ENCODE results near the gene TMPRSS7. TPM values are rescaled to one million over a fixed set of nuclear protein-coding genes. Genes with fewer than 3 reads are reported as not detected.

Gene TMPRSS7
- total RNA-seq, 1 donor from 2014 or later = not detected

DNA sequence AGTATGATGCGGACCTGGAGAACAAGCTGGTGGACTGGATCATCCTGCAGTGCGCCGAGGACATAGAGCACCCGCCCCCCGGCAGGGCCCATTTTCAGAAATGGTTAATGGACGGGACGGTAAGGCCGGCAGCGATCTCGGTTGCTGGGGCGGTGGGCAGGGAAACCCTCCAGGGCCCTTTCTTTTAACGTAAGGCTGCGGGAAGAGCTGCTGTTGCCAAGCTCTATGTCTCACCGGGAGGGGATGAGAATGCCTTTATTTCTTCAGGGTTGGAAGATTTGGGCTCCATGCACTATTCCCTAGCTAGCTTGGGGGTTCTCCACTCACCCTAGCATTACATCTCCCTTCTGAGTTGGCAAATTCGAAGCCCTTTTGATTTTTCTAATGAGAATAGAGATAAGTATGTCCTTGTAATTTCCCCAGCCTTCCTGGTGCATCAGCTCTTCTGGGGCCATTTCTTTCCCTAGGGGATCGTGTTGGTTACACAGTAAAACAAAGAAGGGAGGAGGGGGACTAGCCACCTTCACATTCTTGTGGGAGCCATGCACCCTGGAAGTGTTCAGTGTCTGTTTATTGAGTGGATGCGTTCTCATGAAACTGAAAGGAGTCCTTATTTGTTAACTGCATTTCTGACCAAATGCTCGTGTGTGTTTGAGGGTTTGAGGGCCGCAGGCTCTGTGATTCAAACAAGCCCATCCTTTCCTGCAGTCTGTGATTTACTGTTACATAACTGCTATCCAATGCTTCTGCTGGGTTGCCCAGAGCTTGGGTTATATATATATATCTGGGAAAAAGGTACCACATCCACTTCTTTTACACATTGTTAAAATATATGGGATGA is 34.8 kb upstream of the TMPRSS7 start:
- TF ChIP-seq, protein P1, sequence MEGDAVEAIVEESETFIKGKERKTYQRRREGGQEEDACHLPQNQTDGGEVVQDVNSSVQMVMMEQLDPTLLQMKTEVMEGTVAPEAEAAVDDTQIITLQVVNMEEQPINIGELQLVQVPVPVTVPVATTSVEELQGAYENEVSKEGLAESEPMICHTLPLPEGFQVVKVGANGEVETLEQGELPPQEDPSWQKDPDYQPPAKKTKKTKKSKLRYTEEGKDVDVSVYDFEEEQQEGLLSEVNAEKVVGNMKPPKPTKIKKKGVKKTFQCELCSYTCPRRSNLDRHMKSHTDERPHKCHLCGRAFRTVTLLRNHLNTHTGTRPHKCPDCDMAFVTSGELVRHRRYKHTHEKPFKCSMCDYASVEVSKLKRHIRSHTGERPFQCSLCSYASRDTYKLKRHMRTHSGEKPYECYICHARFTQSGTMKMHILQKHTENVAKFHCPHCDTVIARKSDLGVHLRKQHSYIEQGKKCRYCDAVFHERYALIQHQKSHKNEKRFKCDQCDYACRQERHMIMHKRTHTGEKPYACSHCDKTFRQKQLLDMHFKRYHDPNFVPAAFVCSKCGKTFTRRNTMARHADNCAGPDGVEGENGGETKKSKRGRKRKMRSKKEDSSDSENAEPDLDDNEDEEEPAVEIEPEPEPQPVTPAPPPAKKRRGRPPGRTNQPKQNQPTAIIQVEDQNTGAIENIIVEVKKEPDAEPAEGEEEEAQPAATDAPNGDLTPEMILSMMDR (conservative IDR thresholded peaks at IDR 0.05) = no peak
- no peaks in the 10 kb centered on the region for H3K27me3 Mint-ChIP-seq (ENCODE audit: low read depth)
- peaks cover 68% of the 10 kb centered on the region for H3K4me1 Mint-ChIP-seq
- H3K9me3 Mint-ChIP-seq = no peaks in the 10 kb centered on the region
- DNase-seq (ENCODE audit: low read depth, low spot score) = no peak
- peaks cover 24% of the 10 kb centered on the region for H3K36me3 Mint-ChIP-seq (ENCODE audit: low read depth)
- H3K27ac Mint-ChIP-seq (ENCODE audit: unreplicated experiment) = peak overlapping the region; percentile 96
- H3K4me3 Mint-ChIP-seq = peak overlapping the region; percentile 99

DNA sequence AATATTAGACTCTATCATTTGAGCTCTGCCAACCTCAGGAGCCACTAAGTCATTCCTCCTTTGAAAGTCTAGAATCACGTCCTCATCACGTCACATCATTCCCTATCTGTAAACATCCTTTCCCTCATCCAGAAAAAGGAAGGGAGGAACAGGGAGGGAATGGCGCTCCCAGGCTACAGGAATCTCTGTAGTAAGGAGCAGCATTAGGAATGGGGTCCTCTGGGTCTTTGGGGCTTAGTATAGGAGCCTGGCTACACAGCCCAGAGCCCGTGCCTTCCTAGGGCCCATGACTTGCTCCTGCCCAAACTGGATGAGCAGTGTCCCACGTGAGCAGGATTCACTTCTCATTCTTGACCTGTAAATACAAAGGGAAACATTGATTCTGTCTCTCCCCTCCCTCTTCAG is 34.2 kb upstream of the TMPRSS7 start:
- no peak for DNase-seq (ENCODE audit: low read depth, low spot score)
- Mint-ChIP-seq H3K4me3 (peak overlapping the region; percentile 99), H3K27ac (ENCODE audit: unreplicated experiment) (peak overlapping the region; percentile 83), H3K9me3 (no peaks in the 10 kb centered on the region), H3K36me3 (ENCODE audit: low read depth) (peaks cover 25% of the 10 kb centered on the region), H3K27me3 (ENCODE audit: low read depth) (no peaks in the 10 kb centered on the region), H3K4me1 (peaks cover 70% of the 10 kb centered on the region)
- TF ChIP-seq, protein P1 (conservative IDR thresholded peaks at IDR 0.05) = no peak

DNA sequence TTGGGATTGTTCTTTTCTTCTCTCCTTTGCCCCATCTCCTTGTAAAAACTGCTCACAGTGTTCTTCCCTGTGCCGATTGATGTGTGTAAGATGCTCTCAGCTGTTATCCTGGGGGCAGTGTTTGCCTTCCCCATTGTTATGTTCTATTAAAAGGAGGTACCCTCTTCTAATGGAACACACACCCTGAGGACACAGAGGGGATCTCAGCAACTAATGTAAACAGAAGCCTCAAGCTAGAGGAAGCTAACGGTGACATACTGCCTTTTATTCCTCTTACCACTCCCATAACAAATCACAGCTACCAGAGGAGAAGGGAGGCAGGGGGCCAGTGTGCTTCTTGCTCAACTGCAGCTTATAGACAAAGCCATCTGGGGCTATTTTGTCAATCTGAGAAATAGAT is 33.6 kb upstream of the TMPRSS7 start:
- no peak for DNase-seq (ENCODE audit: low read depth, low spot score)
- H3K27me3 Mint-ChIP-seq (ENCODE audit: low read depth) = no peaks in the 10 kb centered on the region
- H3K9me3 Mint-ChIP-seq = no peaks in the 10 kb centered on the region
- H3K4me1 Mint-ChIP-seq = peaks cover 69% of the 10 kb centered on the region
- TF ChIP-seq, protein P1 (conservative IDR thresholded peaks at IDR 0.05) = no peak
- H3K36me3 Mint-ChIP-seq (ENCODE audit: low read depth) = peaks cover 23% of the 10 kb centered on the region
- H3K4me3 Mint-ChIP-seq = peak overlapping the region; percentile 99
- H3K27ac Mint-ChIP-seq (ENCODE audit: unreplicated experiment) = peak overlapping the region; percentile 83

DNA sequence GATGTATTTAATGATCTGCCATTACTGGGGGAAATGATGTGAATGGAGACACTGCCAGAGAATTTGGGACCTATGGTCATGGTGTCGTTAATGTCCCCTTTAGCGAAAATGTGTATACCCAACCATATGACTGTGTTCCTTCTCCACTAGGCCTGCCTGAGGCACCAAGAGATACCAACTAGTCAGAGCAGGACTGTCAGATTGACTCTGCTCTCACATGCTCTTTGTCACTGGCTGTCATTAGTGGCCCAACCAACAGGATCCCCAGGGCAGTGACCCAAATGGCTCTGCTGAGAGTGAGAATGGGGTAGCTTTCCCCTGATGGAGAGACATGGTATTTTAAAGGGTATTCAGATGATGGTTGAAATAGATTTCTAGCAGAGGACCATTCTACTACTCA is 33.0 kb upstream of the TMPRSS7 start:
- TF ChIP-seq, protein P1 (conservative IDR thresholded peaks at IDR 0.05) = no peak
- DNase-seq (ENCODE audit: low read depth, low spot score) = no peak
- peaks cover 69% of the 10 kb centered on the region for H3K4me1 Mint-ChIP-seq
- peak overlapping the region; percentile 99 for H3K4me3 Mint-ChIP-seq
- no peak overlapping the region for H3K27ac Mint-ChIP-seq (ENCODE audit: unreplicated experiment)
- peaks cover 26% of the 10 kb centered on the region for H3K36me3 Mint-ChIP-seq (ENCODE audit: low read depth)
- H3K9me3 Mint-ChIP-seq = no peaks in the 10 kb centered on the region
- no peaks in the 10 kb centered on the region for H3K27me3 Mint-ChIP-seq (ENCODE audit: low read depth)

DNA sequence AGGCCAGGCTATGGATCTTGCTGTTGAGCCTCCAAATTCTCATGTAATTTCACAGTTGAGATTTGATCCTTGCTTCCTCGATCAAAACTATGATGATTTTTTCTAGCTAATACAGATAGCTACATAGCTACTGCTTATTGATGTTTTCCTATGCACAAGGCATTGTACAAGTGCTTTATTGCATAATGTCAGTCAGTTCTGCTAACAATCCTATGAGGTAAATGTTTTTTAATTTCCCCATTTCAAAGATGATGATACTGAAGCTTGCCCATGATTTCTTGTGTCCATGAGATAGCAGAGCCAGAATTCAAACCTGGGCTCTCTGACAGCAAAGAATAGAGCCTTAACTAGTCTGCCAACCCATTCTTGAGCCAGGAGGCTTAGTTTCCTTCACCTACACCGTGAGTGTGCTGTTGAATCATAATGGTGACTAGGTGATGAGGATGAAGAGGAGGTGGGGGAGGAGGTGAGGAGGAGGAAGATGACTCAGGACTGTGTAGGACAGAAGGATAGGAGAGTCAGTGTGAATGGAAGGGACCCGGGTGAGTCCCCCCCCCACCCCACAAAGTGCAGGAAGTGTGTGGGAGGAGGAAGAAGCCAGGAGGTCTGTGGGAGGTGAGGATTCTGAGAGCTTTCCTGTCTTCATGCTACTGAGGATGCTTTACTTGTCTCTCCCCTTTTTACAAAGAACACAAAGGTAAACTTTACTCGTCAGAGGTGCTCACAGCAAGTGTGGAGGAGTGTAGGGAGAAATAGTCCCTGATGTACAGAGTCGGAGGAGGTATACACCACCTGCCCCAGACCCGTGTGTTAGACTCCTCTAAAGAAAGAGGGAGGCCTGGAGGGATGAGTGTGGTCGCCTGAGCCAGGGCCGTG is 32.2 kb upstream of the TMPRSS7 start:
- DNase-seq (ENCODE audit: low read depth, low spot score) = no peak
- H3K36me3 Mint-ChIP-seq (ENCODE audit: low read depth) = peaks cover 23% of the 10 kb centered on the region
- no peaks in the 10 kb centered on the region for H3K27me3 Mint-ChIP-seq (ENCODE audit: low read depth)
- no peaks in the 10 kb centered on the region for H3K9me3 Mint-ChIP-seq
- peak overlapping the region; percentile 99 for H3K4me3 Mint-ChIP-seq
- peak overlapping the region; percentile 40 for H3K27ac Mint-ChIP-seq (ENCODE audit: unreplicated experiment)
- TF ChIP-seq, protein P1 (conservative IDR thresholded peaks at IDR 0.05) = no peak
- H3K4me1 Mint-ChIP-seq = peaks cover 63% of the 10 kb centered on the region

Measured in neural crest cell (in vitro differentiated cells).